GM10266 (cell line): ENCODE results near the gene TBXAS1.

Experiments
- DNase-seq: peaks from one replicate; pipeline ENCODE4 v3.0.0; 2012; ENCODE audit errors: extremely low spot score
- CTCF ChIP-seq: IDR thresholded peaks from 2 replicates; pipeline ENCODE4 v1.5.1; 2012; ENCODE audit warnings: mild to moderate bottlenecking, low read depth; ENCODE audit not compliant: control insufficient read depth, insufficient read depth; ENCODE audit errors: missing control alignments

Gene TBXAS1

DNA sequence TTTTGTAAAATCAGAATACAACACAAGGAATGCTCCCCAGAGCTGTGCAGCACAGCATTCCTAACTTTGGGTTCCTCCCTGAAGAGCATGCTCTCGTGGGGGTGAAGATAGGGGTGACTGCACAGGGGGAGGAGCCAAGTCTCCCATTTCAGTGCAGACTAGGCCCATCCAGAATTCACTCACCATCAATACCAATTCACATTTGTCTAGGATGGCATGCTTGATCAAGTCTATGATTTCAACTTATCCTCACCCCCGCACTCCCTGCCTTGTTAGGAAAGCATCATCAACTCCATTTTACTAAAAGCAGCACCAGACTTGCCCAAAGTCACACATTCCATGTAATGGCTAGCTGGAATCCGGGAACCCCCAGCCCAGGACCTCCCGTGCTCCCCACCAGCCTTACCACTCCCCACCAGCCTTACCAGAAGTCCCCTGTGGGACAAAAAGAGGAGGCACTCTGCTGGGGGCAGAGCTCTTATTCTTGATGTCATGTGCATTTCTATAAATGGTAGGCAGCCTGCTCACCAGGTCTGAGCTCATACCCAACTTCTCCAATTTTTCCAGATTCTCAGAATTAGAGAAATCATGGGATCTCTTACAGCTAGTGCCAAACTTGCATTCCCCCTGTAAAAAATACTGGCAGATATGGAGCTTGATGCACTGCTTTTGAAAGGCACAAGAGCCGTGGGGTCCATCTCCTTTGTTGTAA is 227.5 kb downstream of the TBXAS1 start:
- TF ChIP-seq CTCF, result no peak
- no peak for DNase-seq

GRCh38 chr7:140057143-140057535 is 228.1 kb downstream of the TBXAS1 start:
- no peak for TF ChIP-seq CTCF
- DNase-seq, result no peak

DNA sequence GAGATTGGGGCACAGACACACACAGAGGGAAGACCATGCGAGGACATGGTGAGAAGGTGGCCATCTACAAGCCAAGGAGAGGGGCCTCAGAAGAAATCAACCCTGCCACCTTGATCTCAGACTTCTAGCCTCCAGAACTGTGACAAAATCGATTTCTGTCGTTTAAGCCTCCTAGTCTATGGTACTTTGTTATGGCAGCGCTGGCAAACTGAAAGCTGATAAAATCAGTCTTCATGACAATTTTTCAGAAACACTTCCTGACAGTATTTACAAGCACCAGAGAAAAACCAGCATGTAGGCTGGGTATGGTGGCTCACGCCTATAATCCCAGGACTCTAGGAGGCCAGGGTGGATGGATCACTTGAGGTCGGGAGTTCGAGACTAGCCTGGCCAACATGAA is 229.5 kb downstream of the TBXAS1 start:
- TF ChIP-seq CTCF, result no peak
- DNase-seq, result no peak

DNA sequence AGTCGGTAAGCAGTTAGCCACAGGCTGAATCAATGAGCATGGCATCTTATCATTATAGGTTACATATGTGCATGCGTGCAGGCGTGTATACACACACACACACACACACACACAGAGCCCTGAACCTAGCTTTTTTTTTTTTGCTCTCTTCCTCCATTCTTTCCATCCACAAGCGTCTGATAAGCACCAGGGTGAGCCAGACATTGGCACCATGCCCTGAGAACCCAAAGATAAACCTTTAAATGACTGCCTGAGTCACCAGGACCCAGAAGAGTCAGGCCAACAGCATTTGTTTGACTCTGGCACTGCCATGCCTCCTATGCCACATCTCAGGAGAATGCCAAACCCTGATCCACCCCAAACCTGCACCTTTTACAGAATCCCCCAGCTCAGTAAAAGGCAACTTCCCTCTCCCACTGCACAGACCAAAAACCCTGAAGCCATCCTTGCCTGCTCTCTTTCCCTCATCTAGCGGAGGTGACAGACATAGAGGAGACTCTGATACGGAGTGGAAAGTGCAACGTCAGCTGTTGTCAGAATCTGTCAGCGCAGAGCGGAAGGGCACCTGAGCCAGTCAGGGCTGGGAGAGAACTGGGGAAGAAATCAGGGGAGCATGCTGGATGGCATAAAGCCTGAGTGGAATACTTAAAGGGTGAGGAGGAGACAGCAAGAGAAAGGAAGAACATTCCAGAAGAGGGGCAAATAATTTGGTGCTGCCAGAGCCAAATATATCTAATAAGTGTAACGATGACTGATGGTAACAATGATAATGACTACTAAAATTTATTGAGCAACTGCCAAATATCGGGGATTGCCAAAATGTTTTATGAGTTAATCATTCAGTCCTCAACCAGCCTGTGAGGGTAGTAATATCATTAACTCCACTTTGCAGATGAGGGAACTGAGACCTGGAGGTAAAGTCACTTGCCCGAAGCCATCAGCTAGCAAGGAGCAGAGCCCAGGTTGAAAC is 230.5 kb downstream of the TBXAS1 start:
- no peak for TF ChIP-seq CTCF
- DNase-seq, result no peak

DNA sequence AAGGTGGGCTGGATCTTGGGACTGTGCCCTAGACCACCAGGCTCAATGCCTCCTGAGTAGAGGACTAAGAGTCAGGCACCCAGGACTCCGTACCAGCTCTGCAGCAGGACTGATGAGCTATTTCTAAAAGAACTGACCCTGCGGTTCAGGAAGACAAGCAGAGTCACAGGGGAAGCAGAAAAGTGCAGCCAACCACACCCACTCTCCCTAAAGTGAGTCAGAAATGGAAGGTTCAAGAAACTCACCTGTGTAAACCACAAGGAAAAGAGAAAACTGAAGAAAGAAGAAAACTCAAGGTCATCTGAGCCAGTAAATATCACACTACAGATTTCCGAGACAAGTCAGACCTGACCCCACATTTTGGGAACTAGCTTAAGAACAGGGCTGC is 231.2 kb downstream of the TBXAS1 start:
- no peak for TF ChIP-seq CTCF

GRCh38 chr7:140060788-140061606 is 231.9 kb downstream of the TBXAS1 start:
- no peak for TF ChIP-seq CTCF
- DNase-seq, result no peak

More for the DNA sequence above, 231.2 kb downstream of the TBXAS1 start:
- DNase-seq, result no peak
